GM18511 (cell line): Measurements from ENCODE around the gene C15orf61.

Experiments
- ATAC-seq: cut with Tn5 transposase; IDR thresholded peaks from one replicate; pipeline ENCODE4 v1.9.1; 2021; ENCODE audit warnings: mild to moderate bottlenecking, moderate library complexity; ENCODE audit not compliant: unreplicated experiment

C15orf61 gene

DNA sequence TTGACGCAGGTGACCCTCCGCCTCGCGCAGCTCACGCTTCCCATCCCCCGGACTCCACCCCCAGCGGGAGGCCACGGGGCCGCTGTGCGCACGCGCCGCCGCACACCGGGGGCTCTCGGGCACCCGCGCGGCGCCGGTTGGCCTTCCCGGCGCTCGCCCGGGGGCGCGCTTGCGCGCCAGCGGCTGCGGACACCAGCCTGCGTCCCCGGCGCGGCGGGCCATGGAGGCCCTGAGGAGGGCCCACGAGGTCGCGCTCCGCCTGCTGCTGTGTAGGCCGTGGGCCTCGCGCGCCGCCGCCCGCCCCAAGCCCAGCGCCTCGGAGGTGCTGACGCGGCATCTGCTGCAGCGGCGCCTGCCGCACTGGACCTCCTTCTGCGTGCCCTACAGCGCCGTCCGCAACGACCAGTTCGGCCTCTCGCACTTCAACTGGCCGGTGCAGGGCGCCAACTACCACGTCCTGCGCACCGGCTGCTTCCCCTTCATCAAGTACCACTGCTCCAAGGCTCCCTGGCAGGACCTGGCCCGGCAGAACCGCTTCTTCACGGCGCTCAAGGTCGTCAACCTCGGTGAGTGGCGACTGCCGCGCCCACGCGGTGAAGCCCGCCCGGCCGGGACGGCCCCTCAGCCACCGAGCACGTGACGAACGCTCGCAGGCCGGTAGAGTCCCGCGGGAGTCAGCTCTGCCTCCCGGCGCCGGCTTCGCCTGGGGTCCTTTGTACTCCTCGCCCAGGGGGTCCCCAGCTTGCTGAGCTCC lies at the start of gene C15orf61:
Gene C15orf61 (plus strand): TSS at position 103 of the 754 bp plus-strand sequence. CDS start 118 bp downstream, at position 221.
- ATAC-seq: peak; percentile 84

DNA sequence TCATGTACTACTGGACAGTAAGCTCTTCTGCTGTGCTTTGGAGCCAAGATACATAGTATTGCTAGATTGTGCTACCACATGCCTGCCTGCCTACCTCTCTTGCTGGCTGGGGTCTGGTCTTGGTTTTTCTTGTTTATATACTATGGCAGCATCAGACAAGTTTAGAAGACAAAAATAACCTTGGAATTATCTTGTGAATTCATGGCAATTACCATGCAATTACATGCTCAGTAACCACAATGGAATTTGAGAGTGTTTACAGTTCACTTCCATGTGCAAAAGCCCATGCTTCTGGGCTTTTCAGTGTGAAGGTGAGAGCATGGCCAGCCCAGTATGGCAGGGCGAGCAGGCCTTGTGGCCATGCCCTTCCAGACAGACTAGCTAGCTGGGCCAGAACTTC lies 48.0 kb upstream of the C15orf61 start:
- no peak for ATAC-seq

DNA sequence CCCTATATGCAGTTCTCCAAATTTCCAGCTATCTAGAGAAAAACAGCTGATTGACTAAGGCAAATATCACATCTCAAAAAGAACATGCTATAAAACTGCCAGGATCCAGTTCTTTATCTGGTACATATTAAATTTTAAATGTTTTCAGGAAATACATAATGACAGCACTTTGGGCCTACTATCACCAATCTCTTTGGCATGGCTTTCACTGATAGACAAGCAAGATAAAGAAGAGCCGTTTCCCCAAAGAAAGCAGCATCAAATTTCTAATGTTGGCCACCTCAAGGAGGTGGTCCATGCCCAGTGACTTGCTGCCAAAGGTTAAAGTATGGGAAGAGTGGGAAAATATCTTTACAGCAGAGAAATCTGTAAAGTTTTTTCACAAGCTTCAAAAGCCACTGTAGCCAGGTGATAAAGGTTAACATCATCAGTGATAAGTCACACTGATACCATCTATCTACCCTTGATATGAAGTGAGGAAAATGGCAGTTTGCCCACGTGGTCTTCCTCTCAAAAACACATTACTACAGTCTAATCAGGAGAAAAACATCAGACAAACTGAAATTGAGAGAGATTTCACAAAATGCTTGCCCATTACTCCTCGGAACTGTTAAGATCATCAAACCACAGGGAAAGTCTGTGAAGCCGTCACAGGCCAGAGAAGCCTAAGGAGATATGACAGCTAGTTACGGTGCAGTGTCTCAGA lies 46.4 kb upstream of the C15orf61 start:
- ATAC-seq: no peak

DNA sequence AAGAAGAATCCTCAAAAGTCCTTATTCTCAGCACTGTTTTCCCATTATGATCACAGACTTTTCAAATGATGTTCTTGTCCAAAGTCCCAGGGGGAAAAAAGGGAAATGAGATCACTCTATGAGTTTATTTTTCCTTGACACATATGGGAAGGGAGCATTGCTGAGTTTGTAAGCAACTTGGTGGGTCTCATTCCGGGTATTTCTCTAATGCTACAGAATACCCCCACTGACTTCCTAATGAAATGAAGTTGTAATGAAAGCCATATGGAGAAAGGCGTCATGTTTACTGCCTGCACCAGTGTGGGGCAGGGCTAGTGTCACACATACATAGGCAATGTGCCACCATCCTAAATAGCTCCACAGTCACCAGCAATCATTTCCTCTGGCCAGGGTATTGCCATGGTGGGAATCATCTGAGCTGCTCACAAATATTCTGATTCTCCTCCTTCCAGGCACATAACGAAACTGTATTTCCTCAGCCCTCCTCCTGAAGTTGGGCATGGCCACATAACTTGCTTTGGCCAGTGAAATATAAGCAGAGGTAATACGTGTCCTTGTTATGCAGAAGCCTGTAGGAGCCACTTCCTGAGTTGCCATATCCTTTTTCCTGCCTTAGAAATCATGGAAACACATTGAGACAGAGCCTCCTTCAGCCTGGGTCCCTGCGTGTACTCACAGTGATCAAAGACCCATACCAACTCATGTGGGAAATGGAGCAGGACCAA lies 41.0 kb upstream of the C15orf61 start:
- no peak for ATAC-seq

DNA sequence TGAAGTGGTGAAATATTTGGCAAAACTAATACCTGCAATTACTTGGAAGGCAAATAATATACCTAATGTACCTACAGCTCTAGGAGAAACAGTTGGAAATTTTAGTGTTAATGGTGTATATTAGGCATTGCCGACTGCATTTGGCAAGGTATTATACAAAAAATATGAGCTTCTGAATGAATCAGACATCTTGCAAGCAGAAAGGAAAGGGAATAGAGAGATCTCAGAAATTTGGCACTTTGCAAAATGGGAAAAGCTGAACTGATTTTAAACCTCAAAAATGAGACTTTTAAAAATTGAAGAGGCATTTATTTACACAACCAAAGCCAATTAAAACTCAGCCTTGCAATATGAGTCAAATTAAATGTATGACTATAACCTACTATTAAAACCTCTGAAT lies 40.2 kb upstream of the C15orf61 start:
- no peak for ATAC-seq

DNA sequence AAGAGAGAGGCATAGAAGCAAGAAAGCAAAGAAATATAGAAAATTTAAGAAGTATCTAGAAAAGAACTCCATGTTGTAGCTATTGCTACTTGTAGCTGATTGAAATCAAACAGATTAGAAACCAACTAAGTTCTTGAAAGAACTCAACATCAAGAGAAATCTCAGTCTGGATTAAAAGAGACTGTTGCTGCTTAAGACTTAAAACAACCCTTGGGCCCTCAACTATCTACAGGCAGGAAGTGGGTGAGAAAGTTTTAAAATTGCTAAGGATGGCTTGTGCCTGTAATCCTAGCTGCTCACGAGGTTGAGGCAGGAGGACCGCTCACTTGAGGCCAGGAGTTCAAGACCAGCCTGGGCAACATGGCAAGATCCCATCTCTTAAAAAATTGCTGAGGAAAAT lies 39.3 kb upstream of the C15orf61 start:
- no peak for ATAC-seq

DNA sequence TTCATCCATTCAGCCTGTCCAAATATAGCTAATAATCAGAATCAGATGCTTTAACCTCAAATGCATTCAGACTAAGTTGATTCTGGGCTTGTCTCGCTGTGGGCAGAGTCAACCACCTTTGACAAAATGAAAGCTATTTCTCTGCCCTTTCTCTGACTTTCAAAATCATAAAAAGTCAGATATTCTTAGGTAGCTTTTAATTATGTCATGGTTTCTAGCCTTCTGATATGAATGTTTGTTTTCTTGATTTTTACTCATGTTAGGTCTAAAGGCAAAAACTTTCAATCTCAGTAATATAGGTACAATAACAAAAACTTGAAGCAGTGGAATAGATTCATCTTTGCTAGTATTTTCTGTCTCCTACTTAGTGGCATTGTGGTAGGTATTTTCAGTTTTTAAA lies 25.3 kb upstream of the C15orf61 start:
- ATAC-seq: no peak

DNA sequence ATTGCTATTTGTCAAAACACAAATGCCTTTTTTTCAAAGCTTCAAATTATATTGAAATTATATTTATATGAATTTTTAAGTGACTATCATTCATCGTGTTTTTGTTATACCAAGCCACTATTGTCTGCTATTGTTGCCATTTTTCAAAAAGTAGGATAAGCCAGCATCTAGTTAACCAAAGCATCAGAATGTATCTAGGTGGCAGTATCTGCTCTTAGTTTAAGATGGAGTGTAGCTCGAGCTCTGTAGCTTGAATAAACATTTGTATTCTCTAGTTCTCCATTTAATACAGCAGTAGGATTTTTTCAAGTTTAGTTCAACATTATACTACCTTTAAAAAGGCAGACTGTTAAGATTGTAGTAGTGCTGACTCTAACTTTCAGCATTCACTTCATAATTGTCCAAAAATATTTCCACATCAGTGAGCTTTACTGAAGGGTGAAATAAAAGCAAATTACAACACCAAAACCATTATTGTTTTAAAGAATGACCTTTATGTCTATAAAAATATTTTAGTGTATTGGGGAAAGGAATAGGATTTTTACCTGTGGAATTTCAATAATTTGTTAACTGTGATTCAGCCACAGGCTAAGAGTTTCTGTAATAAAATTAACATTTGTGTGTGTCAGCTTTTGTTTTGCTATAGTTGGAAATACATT lies 19.6 kb upstream of the C15orf61 start:
- ATAC-seq: no peak

DNA sequence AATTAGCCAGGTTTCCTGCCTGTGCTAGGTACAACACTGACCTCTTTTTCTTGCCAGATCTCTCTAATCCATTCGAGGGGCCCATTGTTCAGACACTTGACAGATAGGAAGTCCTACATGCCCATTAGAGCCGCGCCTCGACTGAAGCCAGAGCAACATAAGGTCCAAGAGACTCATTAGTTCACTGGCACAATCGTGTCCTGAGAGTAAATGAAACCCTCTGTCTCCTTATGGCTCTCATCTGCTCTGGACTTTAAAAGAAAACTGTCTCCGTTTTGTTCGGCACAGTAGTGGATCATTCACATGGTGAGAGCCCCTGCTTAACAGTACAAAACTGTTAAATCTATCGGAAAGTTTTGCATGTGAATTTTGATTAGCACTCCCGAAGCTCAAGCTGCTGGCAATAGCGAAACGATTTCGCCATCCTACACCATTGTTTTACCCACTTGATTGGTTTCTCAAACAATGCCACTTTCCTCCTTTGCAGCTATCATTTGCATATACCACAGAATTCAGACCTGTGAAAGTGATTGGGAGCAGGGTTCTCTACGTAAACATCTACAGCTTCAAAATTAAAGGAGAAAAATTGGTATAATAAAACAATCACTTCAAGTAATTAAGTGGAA lies 19.0 kb upstream of the C15orf61 start:
- ATAC-seq: no peak

DNA sequence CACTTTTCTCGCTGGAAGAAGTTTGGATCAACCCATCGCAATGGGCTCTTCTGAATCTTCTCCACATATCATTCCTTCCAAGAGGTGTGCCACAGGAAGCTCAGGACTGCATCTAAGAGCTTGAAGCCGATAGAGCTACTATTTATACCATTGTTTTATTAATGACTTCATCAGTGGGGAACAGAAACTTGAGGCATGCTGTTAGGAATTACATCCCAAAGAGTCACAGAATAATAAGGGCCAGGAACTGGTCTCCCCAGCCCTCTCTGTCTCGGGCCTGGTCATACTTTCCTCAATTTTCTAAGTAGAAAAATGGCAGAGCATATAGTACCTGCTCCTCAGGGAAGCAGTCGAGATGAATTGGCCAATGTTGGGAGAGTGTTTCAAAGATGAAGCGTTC lies 16.9 kb upstream of the C15orf61 start:
- ATAC-seq: no peak

DNA sequence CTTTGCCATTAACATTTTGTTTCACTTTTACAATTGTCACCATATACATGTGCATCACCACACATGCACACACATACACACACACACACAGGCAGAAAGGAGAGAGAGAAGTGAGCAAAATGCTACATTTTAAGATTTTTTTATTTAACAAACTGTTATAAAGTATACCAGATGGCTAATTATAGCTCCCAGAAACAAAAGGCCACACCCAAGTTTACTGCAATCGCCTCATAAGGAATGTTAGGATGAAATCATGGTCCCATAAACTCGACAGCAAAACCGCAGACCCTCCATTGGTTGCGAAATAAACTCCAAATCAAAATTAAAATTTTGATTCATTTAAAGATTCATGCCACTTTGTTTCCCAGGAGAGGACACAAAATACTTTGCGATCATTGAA lies 16.1 kb upstream of the C15orf61 start:
- no peak for ATAC-seq

DNA sequence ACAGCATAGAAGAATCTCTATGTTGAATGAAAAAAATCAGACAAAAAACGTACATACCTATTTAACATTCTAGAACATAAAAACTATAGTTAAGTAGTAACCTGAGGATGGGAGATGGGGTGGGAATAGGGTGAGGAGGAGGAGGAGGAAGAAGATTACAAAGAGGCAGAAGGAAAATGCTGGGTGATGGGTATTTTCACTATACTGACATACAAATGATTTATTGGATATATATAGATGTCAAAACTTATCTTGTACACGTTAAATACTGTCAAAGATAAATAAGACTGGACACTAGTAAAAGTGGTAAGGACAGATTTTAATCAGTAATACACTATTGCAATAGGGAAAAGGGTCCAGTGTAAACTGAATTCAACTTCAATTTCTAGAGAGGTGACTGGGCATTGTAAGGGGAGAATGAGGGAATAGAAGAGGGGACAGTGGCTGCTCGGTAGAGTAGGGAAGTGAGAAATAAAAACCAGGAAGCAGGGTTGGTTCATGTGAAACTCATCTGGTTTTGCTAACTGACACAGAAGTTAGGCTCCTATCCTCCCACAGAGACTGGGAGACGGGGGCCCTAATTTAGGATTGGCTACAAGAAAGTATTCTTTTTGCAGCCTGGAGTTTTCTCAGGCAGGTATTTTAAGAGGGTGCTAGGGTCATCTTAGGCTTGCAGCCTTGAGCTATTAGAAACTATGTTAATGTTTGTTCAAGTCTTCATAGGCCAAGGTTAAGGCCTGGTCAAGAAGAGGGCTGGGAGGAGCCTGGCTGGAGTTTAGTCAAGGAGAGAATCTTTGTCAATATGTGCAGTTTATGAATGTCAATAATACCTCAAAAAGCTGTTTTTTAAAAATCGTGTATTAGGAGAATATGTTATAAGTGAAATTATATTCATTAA lies 15.0 kb upstream of the C15orf61 start:
- ATAC-seq: no peak

DNA sequence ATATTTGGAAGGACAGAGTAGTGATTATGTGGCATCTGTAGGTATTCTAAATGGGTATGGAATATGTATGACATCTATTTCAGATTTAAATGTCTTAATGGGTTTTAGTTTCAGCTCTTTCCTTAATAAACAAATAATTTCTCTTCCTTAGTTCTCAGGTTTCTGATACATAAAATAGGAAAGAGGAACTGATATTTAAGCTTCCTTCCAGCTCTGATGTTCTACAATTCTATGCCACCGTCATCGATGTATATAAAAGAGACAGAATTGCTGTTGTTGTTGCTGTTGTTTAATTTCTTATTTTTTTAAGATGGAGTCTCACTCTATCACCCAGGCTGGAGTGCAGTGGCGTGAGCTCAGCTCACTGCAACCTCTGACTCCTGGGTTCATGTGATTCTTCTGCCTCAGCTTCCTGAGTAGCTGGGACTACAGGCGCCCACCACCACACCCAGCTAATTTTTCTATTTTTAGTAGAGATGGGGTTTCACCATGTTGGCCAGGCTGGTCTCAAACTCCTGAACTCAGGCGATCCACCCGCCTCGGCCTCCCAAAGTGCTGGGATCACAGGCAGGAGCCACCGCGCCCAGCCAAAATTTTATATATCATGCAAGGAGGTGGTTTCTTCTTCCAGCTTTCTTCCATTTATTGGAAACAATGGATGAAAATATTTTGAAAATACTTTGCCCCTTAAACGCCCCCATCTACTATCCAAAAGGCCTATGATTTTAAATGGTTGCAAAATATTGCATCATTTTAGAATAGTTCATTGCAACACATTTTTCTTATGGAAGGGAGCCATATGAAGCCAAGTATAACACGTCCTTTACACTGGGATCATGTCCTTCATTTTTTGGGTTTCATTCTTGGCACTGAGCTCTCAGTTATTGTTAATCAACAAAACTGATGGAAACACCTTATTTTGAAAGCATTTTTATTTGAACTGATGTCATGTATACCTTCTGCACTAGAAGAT lies 13.9 kb upstream of the C15orf61 start:
- no peak for ATAC-seq

DNA sequence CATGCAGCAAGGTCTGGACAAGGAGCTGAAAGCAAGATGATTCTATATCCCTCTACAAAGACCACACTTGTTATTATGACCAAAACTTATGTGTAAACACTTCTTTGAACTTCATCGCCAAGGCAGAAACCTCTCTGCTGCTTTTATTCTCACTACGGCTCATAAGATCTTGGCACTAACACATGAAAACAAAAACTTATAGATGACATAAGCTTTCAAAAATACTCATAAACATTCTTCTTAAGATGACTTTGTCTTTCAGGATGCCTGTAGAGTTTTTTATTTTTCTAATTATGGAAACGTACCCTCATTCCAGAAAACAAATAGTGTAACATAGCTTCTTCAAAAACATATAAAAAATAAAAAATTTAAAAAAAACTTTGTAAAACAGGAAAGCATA lies 12.5 kb upstream of the C15orf61 start:
- ATAC-seq: no peak

DNA sequence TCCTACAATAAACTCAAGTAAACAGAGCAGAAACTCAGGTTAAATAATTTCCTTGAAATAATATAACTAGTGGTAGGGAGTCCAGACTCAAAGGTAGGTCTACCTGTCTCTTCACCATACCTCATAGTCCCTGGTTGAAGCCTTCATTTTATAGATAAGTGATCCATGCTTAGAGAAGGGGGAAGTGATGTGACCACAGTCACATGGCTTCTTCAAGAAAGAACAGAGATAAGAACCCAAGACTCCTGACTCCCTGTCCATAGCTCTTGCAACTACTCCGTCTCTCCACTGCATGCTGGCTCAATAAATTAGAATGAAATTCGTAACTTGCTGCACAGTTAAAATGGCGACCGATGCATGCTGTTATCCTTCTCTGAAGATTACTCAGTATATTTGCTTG lies 11.0 kb upstream of the C15orf61 start:
- ATAC-seq: no peak

DNA sequence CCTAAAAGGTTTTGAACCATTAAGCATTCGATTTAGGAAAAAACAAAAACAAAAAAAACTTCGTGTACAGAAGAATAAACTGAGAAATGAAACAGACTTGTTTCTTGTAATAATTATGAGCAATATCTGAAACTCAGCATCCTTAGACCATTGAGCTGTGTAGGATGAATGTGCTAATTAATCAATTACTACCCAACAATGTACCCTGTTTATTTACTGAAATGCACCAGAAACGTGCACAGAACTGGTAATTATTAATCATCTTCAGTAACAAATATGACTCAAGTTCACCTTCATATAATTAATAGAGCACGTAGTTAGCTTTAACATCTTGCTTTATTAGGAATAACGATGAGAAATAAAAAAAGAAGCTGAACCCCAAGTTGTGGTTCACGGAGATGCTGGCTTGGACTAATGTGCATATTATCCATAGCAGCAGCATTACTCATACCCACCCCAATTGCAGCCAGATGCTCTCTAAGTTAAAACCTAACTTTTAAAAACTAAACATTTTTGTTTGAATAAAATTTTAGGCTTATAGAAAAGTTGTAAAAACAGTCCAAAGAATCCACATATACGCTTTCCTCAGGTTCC lies 10.2 kb upstream of the C15orf61 start:
- no peak for ATAC-seq

DNA sequence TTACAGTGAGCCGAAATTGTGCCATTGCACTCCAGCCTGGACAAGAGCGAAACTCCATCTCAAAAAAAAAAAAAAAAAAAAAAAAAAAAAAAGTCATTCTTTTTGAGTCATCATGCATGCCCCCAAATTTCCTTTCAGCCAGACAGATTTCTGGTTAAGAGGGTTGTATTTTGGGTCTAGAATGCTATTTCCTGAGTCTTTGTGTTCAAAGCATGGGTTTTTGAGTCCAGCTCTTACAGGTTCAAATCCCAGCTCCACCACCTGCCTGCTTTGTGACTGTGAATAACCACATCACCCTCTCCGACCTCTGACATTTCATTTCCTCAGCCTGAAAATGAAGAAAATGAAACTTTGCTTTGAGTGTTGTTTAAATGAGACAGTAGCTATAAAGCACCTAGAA lies 9.3 kb upstream of the C15orf61 start:
- no peak for ATAC-seq

DNA sequence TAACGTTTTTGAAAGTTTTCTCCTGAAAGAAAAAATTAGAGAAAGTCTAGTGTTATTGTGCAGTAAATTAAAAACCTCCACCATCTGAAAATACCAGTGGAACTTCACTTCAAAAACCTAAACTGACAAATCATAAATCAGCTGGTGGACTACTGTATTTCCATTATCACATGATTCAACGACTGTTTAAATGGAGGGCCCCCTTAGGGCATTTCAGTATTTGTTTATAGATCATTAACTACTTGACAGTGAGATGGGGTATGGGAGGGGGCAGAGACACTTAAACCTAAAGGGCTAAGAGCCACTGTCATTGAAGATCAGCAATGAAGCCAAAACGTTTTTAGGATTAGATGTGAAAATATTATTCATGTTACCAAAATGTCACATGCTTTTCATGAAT lies 8.8 kb upstream of the C15orf61 start:
- ATAC-seq: no peak
